RWPE2 (cell line): ENCODE results near the gene SETD5.

Experiments used
- ATAC-seq: fragments of 200-7000 bp; cut with Tn5 transposase; 3 replicates; pipeline ENCODE4 v1.9.1; 2021; ENCODE audit warnings: low read depth
- DNase-seq: peaks from one replicate; pipeline ENCODE4 v3.0.0-alpha.2; 2020; ENCODE audit warnings: low spot score
- H3K27ac ChIP-seq: fragments of 450-650 bp; 2 replicates; pipeline ENCODE4 v1.5.1; 2017; ENCODE audit warnings: mild to moderate bottlenecking; ENCODE audit not compliant: poor library complexity, severe bottlenecking
- H3K27me3 ChIP-seq: fragments of 250-450 bp; sonication (Bioruptor Pico); 2 replicates; pipeline ENCODE4 v1.5.1; 2021; ENCODE audit warnings: mild to moderate bottlenecking, moderate library complexity; ENCODE audit not compliant: insufficient read depth, poor library complexity, severe bottlenecking
- H3K36me3 ChIP-seq: fragments of 250-450 bp; sonication (Bioruptor Pico); 2 replicates; pipeline ENCODE4 v1.5.1; 2020; ENCODE audit warnings: low read depth, mild to moderate bottlenecking, moderate library complexity
- H3K4me1 ChIP-seq: fragments of 250-450 bp; sonication (Bioruptor Pico); 2 replicates; pipeline ENCODE4 v1.5.1; 2021; ENCODE audit warnings: mild to moderate bottlenecking, moderate library complexity; ENCODE audit not compliant: insufficient read depth, poor library complexity, severe bottlenecking
- H3K4me3 ChIP-seq: fragments of 250-450 bp; sonication (Bioruptor Pico); 2 replicates; pipeline ENCODE4 v1.5.1; 2021; ENCODE audit warnings: mild to moderate bottlenecking, moderate library complexity; ENCODE audit not compliant: severe bottlenecking
- H3K9me3 ChIP-seq: fragments of 250-450 bp; sonication (Bioruptor Pico); 2 replicates; pipeline ENCODE4 v1.5.1; 2021; ENCODE audit warnings: mild to moderate bottlenecking, moderate library complexity; ENCODE audit not compliant: severe bottlenecking
- TF ChIP-seq, protein P1 (sequence below): fragments of 450-650 bp; IDR thresholded peaks from one replicate; pipeline ENCODE4 v1.5.1; 2017; ENCODE audit warnings: mild to moderate bottlenecking, moderate library complexity; ENCODE audit not compliant: poor library complexity, severe bottlenecking

SETD5 gene

DNA sequence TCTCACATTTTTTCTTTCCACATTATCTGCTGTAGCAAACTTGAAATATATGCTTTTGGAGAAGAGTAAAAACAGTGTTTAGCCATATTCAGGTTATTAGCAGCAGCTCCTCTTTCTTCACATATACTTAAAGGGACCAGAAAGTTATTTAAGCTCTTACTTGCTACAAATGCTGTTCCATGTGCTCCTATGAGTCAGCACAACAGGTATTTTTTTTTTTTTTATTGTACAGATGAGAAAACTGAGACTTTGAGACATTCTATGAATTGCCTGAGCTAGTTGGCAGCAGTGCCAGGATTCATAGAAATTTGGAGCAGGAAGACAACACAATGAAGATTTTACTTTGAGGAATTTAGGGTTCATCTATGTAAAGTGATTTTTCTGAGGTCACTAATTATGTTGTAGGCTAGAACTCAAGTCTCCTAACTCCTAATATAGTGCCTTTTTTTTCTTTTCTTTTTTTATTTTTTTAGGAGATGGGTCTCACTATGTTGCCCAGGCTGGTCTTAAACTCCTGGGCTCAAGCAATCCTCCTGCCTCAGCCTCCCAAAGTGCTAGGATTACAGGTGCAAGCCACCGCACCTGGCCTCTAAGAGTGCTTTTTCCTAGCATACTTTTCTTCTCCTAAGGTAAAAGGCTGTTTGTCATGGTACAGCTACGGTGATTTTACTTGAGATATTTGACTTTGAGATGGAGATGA is 23.6 kb downstream of the SETD5 start:
- Histone ChIP-seq H3K9me3 (no peaks in the 10 kb centered on the region), H3K27ac (peak overlapping the region; percentile 93), H3K36me3 (peaks cover 48% of the 10 kb centered on the region), H3K27me3 (no peaks in the 10 kb centered on the region), H3K4me3 (no peak overlapping the region), H3K4me1 (peaks cover 64% of the 10 kb centered on the region)
- DNase-seq (no peak), ATAC-seq (peak; percentile 15; the same call in 1 of the 3 replicates)
- TF ChIP-seq, protein P1, sequence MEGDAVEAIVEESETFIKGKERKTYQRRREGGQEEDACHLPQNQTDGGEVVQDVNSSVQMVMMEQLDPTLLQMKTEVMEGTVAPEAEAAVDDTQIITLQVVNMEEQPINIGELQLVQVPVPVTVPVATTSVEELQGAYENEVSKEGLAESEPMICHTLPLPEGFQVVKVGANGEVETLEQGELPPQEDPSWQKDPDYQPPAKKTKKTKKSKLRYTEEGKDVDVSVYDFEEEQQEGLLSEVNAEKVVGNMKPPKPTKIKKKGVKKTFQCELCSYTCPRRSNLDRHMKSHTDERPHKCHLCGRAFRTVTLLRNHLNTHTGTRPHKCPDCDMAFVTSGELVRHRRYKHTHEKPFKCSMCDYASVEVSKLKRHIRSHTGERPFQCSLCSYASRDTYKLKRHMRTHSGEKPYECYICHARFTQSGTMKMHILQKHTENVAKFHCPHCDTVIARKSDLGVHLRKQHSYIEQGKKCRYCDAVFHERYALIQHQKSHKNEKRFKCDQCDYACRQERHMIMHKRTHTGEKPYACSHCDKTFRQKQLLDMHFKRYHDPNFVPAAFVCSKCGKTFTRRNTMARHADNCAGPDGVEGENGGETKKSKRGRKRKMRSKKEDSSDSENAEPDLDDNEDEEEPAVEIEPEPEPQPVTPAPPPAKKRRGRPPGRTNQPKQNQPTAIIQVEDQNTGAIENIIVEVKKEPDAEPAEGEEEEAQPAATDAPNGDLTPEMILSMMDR = no peak

DNA sequence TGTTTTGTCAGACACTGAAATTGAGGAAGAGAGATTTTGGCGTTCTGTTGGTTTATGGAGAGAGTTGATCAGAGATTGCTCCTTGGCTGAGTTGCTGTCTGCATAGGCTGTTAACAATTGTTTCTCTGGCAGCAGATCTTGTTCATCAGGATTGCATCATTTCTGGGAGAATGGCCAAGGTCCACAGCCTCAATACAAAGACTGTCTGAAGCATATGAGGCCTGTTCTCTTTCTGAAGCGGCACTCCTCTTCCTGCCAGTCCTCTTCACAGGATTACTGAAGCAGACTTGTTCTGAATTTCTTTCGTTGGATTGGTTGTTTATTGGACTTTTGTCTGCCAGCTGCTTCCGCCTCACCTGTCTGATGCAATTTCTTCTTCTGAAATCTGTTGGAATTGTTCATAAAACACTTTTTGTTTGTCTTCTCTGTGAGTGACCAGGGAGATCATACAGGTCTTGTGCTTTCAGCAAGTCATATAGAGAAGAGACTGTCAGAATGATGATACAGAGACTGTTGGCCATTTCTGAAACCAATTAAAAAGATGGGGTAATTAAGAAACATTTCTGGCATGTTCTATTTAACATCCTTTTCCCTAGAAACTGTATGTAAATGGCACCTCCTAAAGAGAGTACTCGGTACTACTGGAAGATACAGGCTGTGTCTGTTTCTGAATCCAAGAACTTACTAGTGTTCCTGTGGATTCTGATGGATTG is 25.5 kb downstream of the SETD5 start:
- peak; percentile 96 for ATAC-seq
- peaks cover 57% of the 10 kb centered on the region for H3K4me1 ChIP-seq
- no peak overlapping the region for H3K4me3 ChIP-seq
- H3K27me3 ChIP-seq = no peaks in the 10 kb centered on the region
- H3K36me3 ChIP-seq = peaks cover 53% of the 10 kb centered on the region
- TF ChIP-seq, protein P1 = peak; percentile 70
- peak; percentile 83 for DNase-seq
- peak overlapping the region; percentile 93 for H3K27ac ChIP-seq
- no peaks in the 10 kb centered on the region for H3K9me3 ChIP-seq

GRCh38 chr3:9428411-9428810 is 31.0 kb downstream of the SETD5 start:
- H3K4me3 ChIP-seq = no peak overlapping the region
- TF ChIP-seq, protein P1 = no peak
- H3K9me3 ChIP-seq = no peaks in the 10 kb centered on the region
- peaks cover 93% of the 10 kb centered on the region for H3K36me3 ChIP-seq
- ATAC-seq (no peak), DNase-seq (no peak)
- peaks cover 14% of the 10 kb centered on the region for H3K4me1 ChIP-seq
- H3K27me3 ChIP-seq = no peaks in the 10 kb centered on the region
- H3K27ac ChIP-seq = no peak overlapping the region

DNA sequence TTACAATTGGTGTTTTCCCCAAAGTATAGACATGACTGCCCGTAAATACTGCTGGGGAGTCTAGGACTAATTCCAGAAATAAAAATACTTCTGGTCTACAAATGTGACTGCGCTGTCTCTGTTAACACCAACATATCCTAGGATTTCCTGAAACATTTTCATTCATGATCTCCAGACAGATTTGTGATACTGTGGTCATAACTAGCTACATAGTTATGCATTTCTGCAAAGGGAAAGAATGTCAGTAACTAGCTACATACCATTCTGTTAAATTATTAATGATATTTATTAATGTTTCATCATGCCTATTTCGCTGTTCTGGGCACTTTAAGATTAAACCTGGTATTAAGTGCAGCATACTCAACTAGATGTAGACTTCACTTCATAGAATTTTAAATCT is 33.3 kb downstream of the SETD5 start:
- TF ChIP-seq, protein P1 = no peak
- Histone ChIP-seq H3K9me3 (no peaks in the 10 kb centered on the region), H3K36me3 (peaks cover 97% of the 10 kb centered on the region), H3K4me1 (no peaks in the 10 kb centered on the region), H3K4me3 (no peak overlapping the region), H3K27me3 (no peaks in the 10 kb centered on the region), H3K27ac (no peak overlapping the region)
- no peak for ATAC-seq
- no peak for DNase-seq
